IMR-90 (cell line): Measurements from ENCODE around the gene NEUROD1. TPM values are rescaled to one million over a fixed set of nuclear protein-coding genes. Genes with fewer than 3 reads are reported as not detected.

ENCODE experiments used
- ATAC-seq: fragments of 200-7000 bp; cut with Tn5 transposase; 2 replicates; pipeline ENCODE4 v1.9.1; 2020; ENCODE audit warnings: low read depth, mild to moderate bottlenecking, moderate library complexity
- BruUV-seq: library from RNA; stranded (reverse); fragments of 400-500 nt; replicated peaks from 2 replicates; lab custom pipeline; 2021; lab: Mats Ljungman, UMichigan
- CTCF ChIA-PET: fragments of 300-600 bp; formaldehyde crosslinking; extraction: SDS; loops from one replicate; lab custom pipeline; 2021; ENCODE audit warnings: antibody characterized with exemption; lab: Yijun Ruan, JAX
- POLR2A ChIA-PET: fragments of 300-600 bp; sonication (Branson Sonifier 250); formaldehyde crosslinking; loops from one replicate; lab custom pipeline; 2022; ENCODE audit warnings: antibody characterized with exemption; ENCODE audit not compliant: unreplicated experiment; lab: Charles Lee
- DNase-seq: peaks from one replicate; pipeline ENCODE4 v3.0.0; 2013
- H2AFZ ChIP-seq: replicated peaks from 2 replicates; pipeline ENCODE3; 2013; ENCODE audit warnings: low read length, mild to moderate bottlenecking; ENCODE audit not compliant: poor library complexity
- H2AK5ac ChIP-seq: 2 replicates; pipeline ENCODE4 v1.6.1; 2013; ENCODE audit warnings: low read depth, low read length, inconsistent platforms
- H2AK9ac ChIP-seq: replicated peaks from 2 replicates; pipeline ENCODE3; 2013; ENCODE audit warnings: mild to moderate bottlenecking, low read depth, low read length, moderate library complexity; ENCODE audit not compliant: poor library complexity
- H2BK120ac ChIP-seq: 2 replicates; pipeline ENCODE4 v1.6.1; 2013; ENCODE audit warnings: low read depth, low read length, inconsistent platforms
- H2BK15ac ChIP-seq: 3 replicates; pipeline ENCODE4 v1.6.1; 2013; ENCODE audit warnings: low read depth, low read length, inconsistent platforms
- H2BK20ac ChIP-seq: 2 replicates; pipeline ENCODE4 v1.6.1; 2013; ENCODE audit warnings: low read depth, mild to moderate bottlenecking, inconsistent platforms, low read length, moderate library complexity
- H2BK5ac ChIP-seq: 2 replicates; pipeline ENCODE4 v1.6.1; 2013; ENCODE audit warnings: mild to moderate bottlenecking, low read depth, low read length, inconsistent platforms; ENCODE audit not compliant: poor library complexity, severe bottlenecking
- H3K14ac ChIP-seq: replicated peaks from 2 replicates; pipeline ENCODE4 v1.6.1; 2013; ENCODE audit warnings: low read depth, low read length, inconsistent platforms
- H3K18ac ChIP-seq: 2 replicates; pipeline ENCODE4 v1.6.1; 2013; ENCODE audit warnings: low read depth, low read length, control low read depth
- H3K23ac ChIP-seq: 2 replicates; pipeline ENCODE4 v1.6.1; 2013; ENCODE audit warnings: low read depth, low read length, inconsistent platforms
- H3K27ac ChIP-seq: 2 replicates; pipeline ENCODE4 v1.5.1; 2013; ENCODE audit warnings: mild to moderate bottlenecking, control low read depth, low read length; ENCODE audit not compliant: insufficient read depth
- H3K27me3 ChIP-seq: 2 replicates; pipeline ENCODE4 v1.6.1; 2013; ENCODE audit warnings: low read length; ENCODE audit not compliant: control insufficient read depth, insufficient read depth
- H3K36me3 ChIP-seq: 2 replicates; pipeline ENCODE4 v1.6.1; 2013; ENCODE audit warnings: low read length, mixed read lengths; ENCODE audit not compliant: control insufficient read depth, insufficient read depth
- H3K4ac ChIP-seq: 2 replicates; pipeline ENCODE4 v1.6.1; 2013; ENCODE audit warnings: low read depth, low read length, inconsistent platforms
- H3K4me1 ChIP-seq: 2 replicates; pipeline ENCODE4 v1.6.1; 2013; ENCODE audit warnings: low read length, mixed read lengths; ENCODE audit not compliant: control insufficient read depth, insufficient read depth
- H3K4me2 ChIP-seq: 2 replicates; pipeline ENCODE4 v1.6.1; 2013; ENCODE audit warnings: low read depth, mild to moderate bottlenecking, control low read depth, low read length, moderate library complexity
- H3K4me3 ChIP-seq: 2 replicates; pipeline ENCODE4 v1.5.1; 2013; ENCODE audit warnings: low read depth, mild to moderate bottlenecking, control low read depth, low read length, moderate library complexity; ENCODE audit not compliant: insufficient read depth
- H3K56ac ChIP-seq: 2 replicates; pipeline ENCODE4 v1.6.1; 2013; ENCODE audit warnings: low read length, inconsistent platforms; ENCODE audit not compliant: insufficient read depth; ENCODE audit errors: extremely low read depth
- H3K79me1 ChIP-seq, 2 experiments: 2 replicates each; pipeline ENCODE4 v1.6.1; 2013; ENCODE audit warnings: low read length in 2 of 2, inconsistent platforms in 1 of 2, low read depth in 1 of 2
- H3K9ac ChIP-seq: 2 replicates; pipeline ENCODE4 v1.6.1; 2013; ENCODE audit warnings: low read depth, low read length, control low read depth
- H3K9me1 ChIP-seq: 2 replicates; pipeline ENCODE4 v1.6.1; 2013; ENCODE audit warnings: low read length, inconsistent platforms; ENCODE audit not compliant: insufficient read depth
- H3K9me3 ChIP-seq: 2 replicates; pipeline ENCODE4 v1.6.1; 2013; ENCODE audit warnings: low read length; ENCODE audit not compliant: control insufficient read depth, insufficient read depth
- H4K20me1 ChIP-seq: 2 replicates; pipeline ENCODE4 v1.6.1; 2013; ENCODE audit warnings: low read length, inconsistent platforms; ENCODE audit not compliant: insufficient read depth
- H4K5ac ChIP-seq: 2 replicates; pipeline ENCODE4 v1.6.1; 2013; ENCODE audit warnings: mild to moderate bottlenecking, low read depth, low read length, control low read depth
- H4K8ac ChIP-seq, 2 experiments: 2 replicates each; pipeline ENCODE4 v1.6.1; 2013; ENCODE audit warnings: low read depth in 2 of 2, low read length in 2 of 2, control low read depth in 1 of 2, inconsistent platforms in 1 of 2
- H4K91ac ChIP-seq: 2 replicates; pipeline ENCODE4 v1.6.1; 2013; ENCODE audit warnings: low read depth, low read length, inconsistent platforms; ENCODE audit not compliant: insufficient read depth
- BHLHE40 ChIP-seq: fragments of 150-350 bp; IDR thresholded peaks from 2 replicates; pipeline ENCODE4 v1.6.1; 2016; ENCODE audit warnings: mild to moderate bottlenecking, low read depth, low read length
- CEBPB ChIP-seq: IDR thresholded peaks from 2 replicates; pipeline ENCODE4 v1.6.1; 2012; ENCODE audit warnings: low read depth, low read length, improper control_type of control experiment
- CHD1 ChIP-seq: IDR thresholded peaks from 2 replicates; pipeline ENCODE4 v1.6.1; 2012; ENCODE audit warnings: low read depth, low read length, improper control_type of control experiment
- RFX5 ChIP-seq: IDR thresholded peaks from 2 replicates; pipeline ENCODE4 v1.8.0; 2012; ENCODE audit warnings: low read depth, mild to moderate bottlenecking, low read length, moderate library complexity
- WGBS, 2 experiments: methylation state at CpG; one replicate each; pipeline versions ENCODE4 v1.1.5 to v1.1.7; 2013; ENCODE audit warnings: missing lambda C conversion rate in 2 of 2; ENCODE audit not compliant: insufficient read length in 1 of 2; ENCODE audit errors: extremely low coverage in 2 of 2; 5-methylcytosine and 5-hydroxymethylcytosine counted together
- dilution Hi-C: fragments of 300-500 bp; cut with HindIII; formaldehyde crosslinking; loops from one replicate; pipeline ENCODE4 v1.14.3; 2018; ENCODE audit warnings: low sequenced_read_pairs; ENCODE audit not compliant: unreplicated experiment
- in situ Hi-C: fragments of 300-500 bp; cut with MboI; formaldehyde crosslinking; loops from 3 replicates; pipeline ENCODE4 v1.14.3; 2019; ENCODE audit warnings: low sequenced_read_pairs, inconsistent platforms, mixed read lengths
- intact Hi-C: fragments of 100-400 bp; cut with micrococcal nuclease; formaldehyde crosslinking; loops from 2 replicates; pipeline ENCODE4 v1.10.0; 2022
- polyA plus RNA-seq, 3 experiments: library from polyadenylated mRNA; depleted of rRNA; stranded (reverse); fragments of >200 nt; gene quantifications; 2 replicates each; pipeline ENCODE4 v1.2.3, GENCODE V29; 2012; ENCODE audit warnings: low replicate concordance in 1 of 3
- total RNA-seq: library from RNA; depleted of rRNA; stranded (reverse); fragments of >200 nt; gene quantifications from 2 replicates; pipeline ENCODE4 v1.2.3, GENCODE V29; 2012
- TF ChIP-seq, protein P1 (sequence below): conservative IDR thresholded peaks from 2 replicates; pipeline ENCODE4 v1.5.1; 2012; ENCODE audit warnings: mild to moderate bottlenecking, low read depth, low read length, improper control_type of control experiment

The NEUROD1 gene
- total and polyA plus RNA-seq, 2 of the 4 experiments (the other 2 are of a cell fraction): not detected

DNA sequence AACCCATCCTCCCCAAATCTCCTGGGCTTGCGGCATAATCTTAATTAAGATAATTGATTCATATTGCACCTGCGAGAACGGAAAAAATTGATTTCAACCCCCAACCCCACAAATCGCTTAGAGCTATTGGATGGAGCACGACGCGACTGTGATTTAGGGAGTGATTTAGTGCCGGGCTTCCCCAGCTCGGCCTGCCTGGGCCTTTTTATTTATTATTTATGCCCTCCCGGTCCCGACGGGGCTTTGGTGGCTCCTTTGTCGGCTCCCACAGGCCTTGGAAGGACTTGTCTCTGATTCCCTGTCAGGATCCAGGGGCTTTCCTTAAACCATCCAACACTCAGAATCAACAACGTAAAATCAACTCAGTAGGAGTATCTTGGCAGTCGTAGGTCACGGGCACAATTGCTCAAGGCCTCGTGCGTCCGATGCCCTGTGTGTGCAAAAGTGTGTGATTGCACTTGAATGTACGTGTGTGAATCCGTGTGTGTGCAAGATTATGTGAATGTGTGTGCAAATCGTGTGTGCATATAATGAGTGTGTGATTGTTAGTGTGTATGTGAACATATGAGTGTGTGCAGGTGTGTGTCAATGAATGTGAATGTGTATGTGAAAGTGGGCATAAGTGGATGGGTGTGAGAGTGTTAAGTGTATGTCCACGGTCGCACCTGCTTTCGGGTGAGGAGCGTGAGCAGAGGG, 4.3 kb upstream of the NEUROD1 start:
- Histone ChIP-seq H3K23ac (no peak overlapping the region), H2AK9ac (no peak overlapping the region), H2AFZ (no peak overlapping the region), H3K79me1 (no peaks in the 10 kb centered on the region), H3K4me3 (no peak overlapping the region), H3K4me1 (no peaks in the 10 kb centered on the region; the same call in 1 of the 2 replicates), H3K9me3 (peaks cover 14% of the 10 kb centered on the region; the same call in 1 of the 2 replicates), H3K14ac (no peak overlapping the region), H3K9me1 (peaks cover 7% of the 10 kb centered on the region; the same call in 1 of the 2 replicates), H2AK5ac (no peak overlapping the region), H3K27me3 (peaks cover 66% of the 10 kb centered on the region), H4K91ac (no peak overlapping the region), H4K20me1 (peaks cover 4% of the 10 kb centered on the region; the same call in 1 of the 2 replicates), H2BK15ac (no peak overlapping the region), H3K18ac (no peak overlapping the region), H3K56ac (no peak overlapping the region), H4K5ac (no peak overlapping the region), H3K9ac (no peak overlapping the region), H3K4ac (no peak overlapping the region), H2BK5ac (no peak overlapping the region), H3K36me3 (no peaks in the 10 kb centered on the region), H3K4me2 (no peak overlapping the region), H4K8ac (no peak overlapping the region), H2BK120ac (no peak overlapping the region), H3K27ac (no peak overlapping the region), H2BK20ac (no peak overlapping the region)
- no TSS peak for BruUV-seq
- ChIA-PET CTCF (no interaction called here), POLR2A (no interaction called here)
- TF ChIP-seq, protein P1, sequence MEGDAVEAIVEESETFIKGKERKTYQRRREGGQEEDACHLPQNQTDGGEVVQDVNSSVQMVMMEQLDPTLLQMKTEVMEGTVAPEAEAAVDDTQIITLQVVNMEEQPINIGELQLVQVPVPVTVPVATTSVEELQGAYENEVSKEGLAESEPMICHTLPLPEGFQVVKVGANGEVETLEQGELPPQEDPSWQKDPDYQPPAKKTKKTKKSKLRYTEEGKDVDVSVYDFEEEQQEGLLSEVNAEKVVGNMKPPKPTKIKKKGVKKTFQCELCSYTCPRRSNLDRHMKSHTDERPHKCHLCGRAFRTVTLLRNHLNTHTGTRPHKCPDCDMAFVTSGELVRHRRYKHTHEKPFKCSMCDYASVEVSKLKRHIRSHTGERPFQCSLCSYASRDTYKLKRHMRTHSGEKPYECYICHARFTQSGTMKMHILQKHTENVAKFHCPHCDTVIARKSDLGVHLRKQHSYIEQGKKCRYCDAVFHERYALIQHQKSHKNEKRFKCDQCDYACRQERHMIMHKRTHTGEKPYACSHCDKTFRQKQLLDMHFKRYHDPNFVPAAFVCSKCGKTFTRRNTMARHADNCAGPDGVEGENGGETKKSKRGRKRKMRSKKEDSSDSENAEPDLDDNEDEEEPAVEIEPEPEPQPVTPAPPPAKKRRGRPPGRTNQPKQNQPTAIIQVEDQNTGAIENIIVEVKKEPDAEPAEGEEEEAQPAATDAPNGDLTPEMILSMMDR: no peak
- no peak for TF ChIP-seq CEBPB
- no peak for TF ChIP-seq RFX5
- no peak for TF ChIP-seq CHD1
- TF ChIP-seq BHLHE40: no peak
- in situ Hi-C loops (no loop called here), dilution Hi-C loops (no loop called here), intact Hi-C loops (no loop called here)
- no peak for DNase-seq
- 16% methylated on average over 11 of the region's 26 CpGs; no CpG with 5 or more reads in 1 of the 2 experiments for WGBS, 2 experiments
- no peak for ATAC-seq
